Esophagus muscularis mucosa (tissue), 4 donors: ENCODE measurements around the gene ATP11A. TPM values are rescaled to one million over a fixed set of nuclear protein-coding genes. Genes with fewer than 3 reads are reported as not detected.

Source experiments
- DNase-seq: peaks from one replicate; pipeline ENCODE4 v3.0.0-alpha.2; 2017; ENCODE audit errors: extremely low spot score
- H3K27ac ChIP-seq, 4 donors: fragments of 200-600 bp; sonication (generic); replicated peaks in 1 of 4; 1 replicate in 3 of 4; 2 replicates in 1 of 4; pipeline ENCODE4 v1.5.1; 2016 to 2019; ENCODE audit warnings: mild to moderate bottlenecking in 1 of 4
- H3K27me3 ChIP-seq, 4 donors: fragments of 200-600 bp; sonication (generic); one replicate each; pipeline versions ENCODE4 v1.5.1 to v1.6.0; 2016 to 2019
- H3K36me3 ChIP-seq, 4 donors: fragments of 200-600 bp; sonication (generic); one replicate each; pipeline ENCODE4 v1.5.1; 2016 to 2019
- H3K4me1 ChIP-seq, 4 donors: fragments of 200-600 bp; sonication (generic); one replicate each; pipeline ENCODE4 v1.5.1; 2016 to 2019
- H3K4me3 ChIP-seq, 4 donors: fragments of 200-600 bp; sonication (generic); 1 replicate in 2 of 4; 2 replicates in 2 of 4; pipeline ENCODE4 v1.5.1; 2016 to 2019; ENCODE audit warnings: mild to moderate bottlenecking in 4 of 4, moderate library complexity in 1 of 4
- H3K9me3 ChIP-seq, 4 donors: fragments of 200-600 bp; sonication (generic); 1 replicate in 3 of 4; 2 replicates in 1 of 4; pipeline ENCODE4 v1.5.1; 2016 to 2019
- EP300 ChIP-seq: sonication (generic); formaldehyde crosslinking; IDR thresholded peaks from one replicate; pipeline ENCODE4 v1.6.1; 2017; ENCODE audit warnings: antibody characterized with exemption
- POLR2A ChIP-seq: fragments of 450-650 bp; IDR thresholded peaks from one replicate; pipeline ENCODE4 v1.6.1; 2017; ENCODE audit warnings: antibody characterized with exemption, moderate library complexity, mild to moderate bottlenecking, low read depth
- POLR2AphosphoS5 ChIP-seq, 2 donors: sonication (generic); formaldehyde crosslinking; IDR thresholded peaks; one replicate each; pipeline ENCODE4 v1.6.1; 2017; ENCODE audit warnings: antibody characterized with exemption in 2 of 2
- WGBS: methylation state at CpG from one replicate; pipeline ENCODE4 v1.1.5; 2018; 5-methylcytosine and 5-hydroxymethylcytosine counted together
- intact Hi-C: fragments of 100-400 bp; cut with DNase I; formaldehyde crosslinking; loops from one replicate; pipeline ENCODE4 v1.15.1; 2023
- total RNA-seq, 4 donors: library from RNA; depleted of rRNA; stranded (reverse); fragments of >200 nt; gene quantifications; one replicate each; pipeline versions ENCODE4 v1.1.0 to v1.2.1, GENCODE V29; 2016
- TF ChIP-seq, protein P1 (sequence below), 3 experiments: fragments of 200-600 bp in 2 of 3; fragments of 450-650 bp in 1 of 3; sonication (generic) in 2 of 3; IDR thresholded peaks; one replicate each; pipeline ENCODE4 v1.5.1; 2017 to 2019; ENCODE audit warnings: antibody characterized with exemption in 3 of 3, mild to moderate bottlenecking in 2 of 3, moderate library complexity in 1 of 3

The ATP11A gene
- total RNA-seq, 4 donors from 2014 or later = 11.2 to 27.8 (median 14.3) TPM

DNA sequence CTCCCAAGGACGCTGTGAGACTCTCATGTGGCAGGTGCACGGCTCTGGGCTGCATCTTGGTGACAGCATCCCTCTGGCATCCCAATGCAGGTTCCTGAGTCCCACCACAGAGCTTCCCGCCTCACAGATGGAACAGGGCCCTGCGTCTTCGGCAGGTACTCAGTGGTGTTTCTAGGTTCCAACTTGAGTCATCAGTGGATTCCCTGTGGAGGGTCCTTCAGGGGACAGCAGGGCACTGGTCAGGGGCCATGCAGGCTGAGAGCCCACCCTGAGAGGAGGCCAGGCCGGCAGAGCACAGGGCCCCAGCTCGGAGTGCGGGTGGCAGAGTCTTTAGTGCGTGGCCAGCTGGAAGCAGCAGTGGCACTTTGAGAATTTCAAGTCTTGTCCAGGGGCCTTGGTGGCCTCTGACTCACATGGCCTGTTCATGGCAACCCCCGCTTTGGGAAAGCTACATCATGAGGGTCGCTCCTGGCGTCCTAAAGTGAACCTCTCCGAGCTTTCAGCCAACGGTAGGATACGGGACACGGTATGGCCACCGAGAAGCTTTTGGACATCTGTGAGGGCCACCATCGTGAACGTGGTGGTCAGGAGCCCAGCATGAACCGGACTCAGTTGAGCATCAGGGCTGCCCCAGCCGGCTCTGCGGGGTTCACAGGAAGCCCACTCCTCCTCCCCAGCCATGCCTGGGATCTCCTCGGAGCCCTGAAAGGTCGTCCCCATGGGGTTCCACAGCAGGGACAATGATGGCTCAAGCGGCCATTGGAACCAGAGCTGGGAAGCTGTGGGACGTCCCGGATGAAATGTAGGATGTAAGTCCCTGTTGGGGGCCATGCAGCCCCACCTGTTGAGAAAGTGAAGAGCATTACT lies 207.1 kb downstream of the ATP11A start:
- Histone ChIP-seq H3K4me1 (peaks cover 24 to 33% (median 28%) of the 10 kb centered on the region in 4 donors), H3K4me3 (no peak overlapping the region), H3K36me3 (no peaks in the 10 kb centered on the region), H3K27me3 (peaks cover 0 to 86% (median 21%) of the 10 kb centered on the region in 4 donors), H3K27ac (no peak overlapping the region), H3K9me3 (no peaks in the 10 kb centered on the region)
- TF ChIP-seq, protein P1, sequence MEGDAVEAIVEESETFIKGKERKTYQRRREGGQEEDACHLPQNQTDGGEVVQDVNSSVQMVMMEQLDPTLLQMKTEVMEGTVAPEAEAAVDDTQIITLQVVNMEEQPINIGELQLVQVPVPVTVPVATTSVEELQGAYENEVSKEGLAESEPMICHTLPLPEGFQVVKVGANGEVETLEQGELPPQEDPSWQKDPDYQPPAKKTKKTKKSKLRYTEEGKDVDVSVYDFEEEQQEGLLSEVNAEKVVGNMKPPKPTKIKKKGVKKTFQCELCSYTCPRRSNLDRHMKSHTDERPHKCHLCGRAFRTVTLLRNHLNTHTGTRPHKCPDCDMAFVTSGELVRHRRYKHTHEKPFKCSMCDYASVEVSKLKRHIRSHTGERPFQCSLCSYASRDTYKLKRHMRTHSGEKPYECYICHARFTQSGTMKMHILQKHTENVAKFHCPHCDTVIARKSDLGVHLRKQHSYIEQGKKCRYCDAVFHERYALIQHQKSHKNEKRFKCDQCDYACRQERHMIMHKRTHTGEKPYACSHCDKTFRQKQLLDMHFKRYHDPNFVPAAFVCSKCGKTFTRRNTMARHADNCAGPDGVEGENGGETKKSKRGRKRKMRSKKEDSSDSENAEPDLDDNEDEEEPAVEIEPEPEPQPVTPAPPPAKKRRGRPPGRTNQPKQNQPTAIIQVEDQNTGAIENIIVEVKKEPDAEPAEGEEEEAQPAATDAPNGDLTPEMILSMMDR (IDR thresholded peaks at IDR 0.05) = no peak
- no peak for TF ChIP-seq EP300
- TF ChIP-seq POLR2AphosphoS5 (IDR thresholded peaks at IDR 0.05) = no peak
- TF ChIP-seq POLR2A = no peak
- WGBS = 89% methylated on average over 27 of the region's 27 CpGs
- intact Hi-C loops = no loop called here
- no peak for DNase-seq

DNA sequence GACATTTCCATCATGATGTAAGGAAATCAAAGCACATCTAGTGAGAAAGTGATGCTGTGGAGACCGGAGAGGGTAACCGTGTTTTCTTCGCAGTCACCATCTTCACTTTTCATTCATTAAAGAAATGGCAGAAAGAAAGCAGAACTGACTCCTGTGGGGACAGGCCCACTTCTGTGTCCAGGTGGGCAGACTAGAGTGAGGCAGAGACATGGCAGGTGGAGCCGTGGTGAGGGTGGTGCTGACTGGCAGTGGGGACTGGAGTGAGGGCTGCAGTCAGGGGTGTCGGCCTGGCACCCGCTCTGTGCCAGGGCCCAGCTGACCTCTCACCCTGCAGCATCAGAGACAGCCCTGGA lies 207.7 kb downstream of the ATP11A start:
- WGBS = 88% methylated on average over 5 of the region's 6 CpGs
- intact Hi-C loops = no loop called here
- no peak for DNase-seq
- Histone ChIP-seq H3K27ac (no peak overlapping the region), H3K27me3 (peaks cover 0 to 79% (median 21%) of the 10 kb centered on the region in 4 donors), H3K4me3 (no peak overlapping the region), H3K9me3 (no peaks in the 10 kb centered on the region), H3K4me1 (peaks cover 24 to 32% (median 26%) of the 10 kb centered on the region in 4 donors), H3K36me3 (no peaks in the 10 kb centered on the region)
- TF ChIP-seq EP300 (no peak), POLR2A (no peak), POLR2AphosphoS5 (IDR thresholded peaks at IDR 0.05) (no peak)
- TF ChIP-seq, protein P1 (IDR thresholded peaks at IDR 0.05) = no peak

DNA sequence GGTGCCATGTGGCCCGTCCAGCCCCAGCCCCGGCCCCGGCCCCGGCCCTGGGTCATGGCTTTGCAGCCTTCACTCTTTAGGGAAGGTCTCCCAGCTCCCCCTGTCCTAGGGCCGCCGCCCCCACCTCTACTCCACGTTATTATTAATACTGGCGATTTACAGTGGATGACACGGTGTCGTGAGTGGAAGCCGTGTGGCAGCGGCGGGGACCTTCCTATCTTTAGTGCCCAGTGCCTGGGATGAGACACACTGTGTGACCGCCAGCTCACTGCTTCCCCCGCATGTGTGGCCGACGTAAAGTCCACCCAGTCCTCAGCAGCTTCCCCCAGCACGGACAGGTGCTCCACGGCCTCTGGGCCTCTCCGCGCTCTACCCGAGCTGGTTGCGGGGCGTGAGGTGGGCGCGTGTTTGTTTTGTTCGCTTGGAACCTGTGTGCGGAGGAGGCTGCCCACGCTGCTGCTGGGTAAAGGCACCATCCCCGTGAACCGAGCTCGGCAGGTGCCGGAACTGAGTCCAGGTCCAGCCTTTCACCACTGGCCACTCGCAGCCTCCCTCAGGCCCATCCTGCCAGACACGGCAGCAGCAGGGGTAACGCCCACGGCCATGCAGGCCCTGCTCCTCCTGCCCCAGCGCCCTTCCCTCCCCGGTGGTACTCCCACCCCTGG lies 208.2 kb downstream of the ATP11A start:
- H3K27ac ChIP-seq = no peak overlapping the region
- intact Hi-C loops = no loop called here
- H3K36me3 ChIP-seq = no peaks in the 10 kb centered on the region
- WGBS = 89% methylated on average over 34 of the region's 39 CpGs
- no peak for TF ChIP-seq POLR2AphosphoS5 (IDR thresholded peaks at IDR 0.05)
- TF ChIP-seq, protein P1 (IDR thresholded peaks at IDR 0.05) = no peak
- TF ChIP-seq POLR2A = no peak
- no peak for TF ChIP-seq EP300
- H3K27me3 ChIP-seq = peaks cover 0 to 76% (median 21%) of the 10 kb centered on the region in 4 donors
- no peak overlapping the region for H3K4me3 ChIP-seq
- no peak for DNase-seq
- peaks cover 20 to 27% (median 24%) of the 10 kb centered on the region in 4 donors for H3K4me1 ChIP-seq
- H3K9me3 ChIP-seq = no peaks in the 10 kb centered on the region

DNA sequence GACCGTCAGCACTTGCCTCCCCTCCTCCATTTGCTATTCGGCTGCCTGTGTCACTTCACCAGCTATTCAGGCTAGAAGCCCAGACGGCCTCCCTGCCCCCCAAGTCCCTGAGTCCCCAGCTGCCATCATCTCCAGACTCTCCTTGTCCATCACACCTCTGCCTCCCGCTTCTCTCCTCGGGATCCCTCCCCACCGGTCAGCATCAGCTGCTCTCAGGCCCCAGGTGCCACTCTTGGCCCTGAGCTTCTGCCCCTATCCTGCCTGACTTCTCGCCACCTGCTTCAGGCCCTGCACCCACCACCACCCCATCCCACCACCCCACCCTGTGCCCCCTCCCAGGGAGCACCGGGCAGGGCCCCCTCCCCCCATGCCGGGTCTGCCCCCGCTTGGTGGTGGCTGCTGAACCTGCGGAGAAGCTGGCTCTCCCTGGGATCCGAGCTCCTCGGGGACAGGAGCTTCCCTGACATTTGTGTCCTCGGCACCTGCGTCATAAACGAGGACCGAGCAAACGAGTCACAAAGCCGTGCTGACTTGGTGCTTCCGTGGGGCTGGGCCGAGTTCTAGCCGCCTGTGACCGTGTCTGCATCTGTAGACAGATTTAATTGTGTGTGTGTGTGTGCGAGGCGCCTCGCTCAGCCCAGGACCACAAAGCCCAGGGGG lies 208.9 kb downstream of the ATP11A start:
- H3K27me3 ChIP-seq = peaks cover 0 to 70% (median 21%) of the 10 kb centered on the region in 4 donors
- TF ChIP-seq POLR2AphosphoS5 (IDR thresholded peaks at IDR 0.05) (no peak), EP300 (no peak), POLR2A (no peak)
- TF ChIP-seq, protein P1 (IDR thresholded peaks at IDR 0.05) = no peak

More for the DNA sequence above, 208.9 kb downstream of the ATP11A start:
- H3K4me1 ChIP-seq = peaks cover 15 to 20% (median 19%) of the 10 kb centered on the region in 4 donors
- H3K27ac ChIP-seq = no peak overlapping the region
- H3K4me3 ChIP-seq = no peak overlapping the region
- intact Hi-C loops = no loop called here
- no peaks in the 10 kb centered on the region for H3K36me3 ChIP-seq
- 85% methylated on average over 20 of the region's 26 CpGs for WGBS
- no peaks in the 10 kb centered on the region for H3K9me3 ChIP-seq
- no peak for DNase-seq
